Body of pancreas (tissue), 4 donors: ENCODE measurements around the gene HEXIM2.

Experiments used
- POLR2A ChIP-seq, 3 donors: fragments of 450-650 bp; IDR thresholded peaks; one replicate each; pipeline ENCODE4 v1.6.1; 2016; ENCODE audit warnings: antibody characterized with exemption in 3 of 3, mild to moderate bottlenecking in 2 of 3
- TF ChIP-seq, protein P1 (sequence below), 7 experiments: fragments of 450-650 bp in 4 of 7; fragments of 200-600 bp in 3 of 7; sonication (generic) in 3 of 7; IDR thresholded peaks; one replicate each; pipeline ENCODE4 v1.5.1; 2016 to 2019; ENCODE audit warnings: antibody characterized with exemption in 7 of 7

- TF ChIP-seq, protein P1, sequence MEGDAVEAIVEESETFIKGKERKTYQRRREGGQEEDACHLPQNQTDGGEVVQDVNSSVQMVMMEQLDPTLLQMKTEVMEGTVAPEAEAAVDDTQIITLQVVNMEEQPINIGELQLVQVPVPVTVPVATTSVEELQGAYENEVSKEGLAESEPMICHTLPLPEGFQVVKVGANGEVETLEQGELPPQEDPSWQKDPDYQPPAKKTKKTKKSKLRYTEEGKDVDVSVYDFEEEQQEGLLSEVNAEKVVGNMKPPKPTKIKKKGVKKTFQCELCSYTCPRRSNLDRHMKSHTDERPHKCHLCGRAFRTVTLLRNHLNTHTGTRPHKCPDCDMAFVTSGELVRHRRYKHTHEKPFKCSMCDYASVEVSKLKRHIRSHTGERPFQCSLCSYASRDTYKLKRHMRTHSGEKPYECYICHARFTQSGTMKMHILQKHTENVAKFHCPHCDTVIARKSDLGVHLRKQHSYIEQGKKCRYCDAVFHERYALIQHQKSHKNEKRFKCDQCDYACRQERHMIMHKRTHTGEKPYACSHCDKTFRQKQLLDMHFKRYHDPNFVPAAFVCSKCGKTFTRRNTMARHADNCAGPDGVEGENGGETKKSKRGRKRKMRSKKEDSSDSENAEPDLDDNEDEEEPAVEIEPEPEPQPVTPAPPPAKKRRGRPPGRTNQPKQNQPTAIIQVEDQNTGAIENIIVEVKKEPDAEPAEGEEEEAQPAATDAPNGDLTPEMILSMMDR (IDR thresholded peaks at IDR 0.05), result no peak
- TF ChIP-seq POLR2A (IDR thresholded peaks at IDR 0.05), result no peak
These were observed 33.7 kb downstream of the HEXIM2 start for GRCh38 chr17:45195424-45195823.
